Measurements from ENCODE around the gene CELF4.

DNA sequence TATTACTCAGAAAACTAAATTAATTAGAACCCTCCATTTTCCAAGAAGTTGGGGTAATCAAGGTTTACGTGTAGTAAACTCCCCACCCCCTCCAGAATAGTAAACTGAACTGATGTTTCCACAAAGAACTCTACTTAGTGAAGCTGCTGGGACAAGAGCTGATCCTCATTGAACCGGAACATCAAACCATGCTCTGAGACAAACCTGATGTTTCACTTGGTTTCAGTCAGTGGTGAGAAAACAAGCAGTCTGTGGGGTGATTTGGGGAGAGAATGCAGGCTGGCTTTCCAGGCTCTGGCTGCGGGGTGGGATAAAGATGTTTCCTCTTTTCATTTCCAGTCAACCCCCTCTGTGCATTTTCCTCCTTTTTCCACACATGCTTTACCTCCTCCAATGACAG, 38.2 kb downstream of the CELF4 start:
- no peak for TF ChIP-seq POLR2AphosphoS5 (IDR thresholded peaks at IDR 0.05; ENCODE audit: low read depth, low read length)
- TF ChIP-seq POLR2A (IDR thresholded peaks at IDR 0.05; ENCODE audit: low read depth, low read length), result no peak
- TF ChIP-seq TAF1 (IDR thresholded peaks at IDR 0.05; ENCODE audit: borderline replicate concordance, low read depth, low read length), result no peak

Data from GM12892 (cell line).